Neuron (in vitro differentiated cells): ENCODE data around the gene FANCD2.
A peak's percentile ranks its signal among the peaks of the same experiment; 100 is the strongest.
"Not testable (repeated sequence)": the region's sequence is repeated elsewhere in the genome, so short reads cannot be mapped to it uniquely, and the experiment has no call there.

ENCODE experiments used
- H2AFZ ChIP-seq: one replicate; pipeline ENCODE4 v1.6.1; 2013; ENCODE audit warnings: low read depth, mild to moderate bottlenecking, inconsistent platforms, low read length, moderate library complexity
- H3K27me3 ChIP-seq: one replicate; pipeline ENCODE4 v1.6.1; 2013; ENCODE audit warnings: low read length; ENCODE audit not compliant: insufficient read depth
- H3K36me3 ChIP-seq: one replicate; pipeline ENCODE4 v1.6.1; 2013; ENCODE audit warnings: low read length; ENCODE audit not compliant: insufficient read depth
- H3K4me1 ChIP-seq: one replicate; pipeline ENCODE4 v1.6.1; 2013; ENCODE audit warnings: low read length; ENCODE audit not compliant: insufficient read depth
- H3K4me3 ChIP-seq: 2 replicates; pipeline ENCODE4 v1.5.1; 2013; ENCODE audit warnings: mild to moderate bottlenecking, low read length, moderate library complexity
- H3K9me3 ChIP-seq: one replicate; pipeline ENCODE4 v1.6.1; 2013; ENCODE audit warnings: low read length

The FANCD2 gene

GRCh38 chr3:10021856-10022775 lies 4.1 kb upstream of the FANCD2 start:
- no peaks in the 10 kb centered on the region for H3K27me3 ChIP-seq
- no peaks in the 10 kb centered on the region for H3K9me3 ChIP-seq
- no peak overlapping the region for H2AFZ ChIP-seq
- peaks cover 39% of the 10 kb centered on the region for H3K36me3 ChIP-seq
- H3K4me3 ChIP-seq = no peak overlapping the region
- H3K4me1 ChIP-seq = peaks cover 9% of the 10 kb centered on the region

GRCh38 chr3:10023587-10024310 lies 2.5 kb upstream of the FANCD2 start:
- Histone ChIP-seq H3K9me3 (no peaks in the 10 kb centered on the region), H3K4me3 (no peak overlapping the region), H3K4me1 (peaks cover 13% of the 10 kb centered on the region), H3K36me3 (peaks cover 35% of the 10 kb centered on the region), H2AFZ (no peak overlapping the region), H3K27me3 (no peaks in the 10 kb centered on the region)

GRCh38 chr3:10025205-10026083 lies 793 bp upstream of the FANCD2 start:
- no peaks in the 10 kb centered on the region for H3K9me3 ChIP-seq
- H3K4me3 ChIP-seq = peak overlapping the region; percentile 67
- peaks cover 13% of the 10 kb centered on the region for H3K4me1 ChIP-seq
- H2AFZ ChIP-seq = peak overlapping the region; percentile 75
- no peaks in the 10 kb centered on the region for H3K27me3 ChIP-seq
- H3K36me3 ChIP-seq = peaks cover 44% of the 10 kb centered on the region

GRCh38 chr3:10041034-10041433 lies 14.8 kb downstream of the FANCD2 start:
- H3K9me3 ChIP-seq = no peaks in the 10 kb centered on the region
- peaks cover 61% of the 10 kb centered on the region for H3K36me3 ChIP-seq
- no peaks in the 10 kb centered on the region for H3K4me1 ChIP-seq
- no peak overlapping the region for H2AFZ ChIP-seq
- no peaks in the 10 kb centered on the region for H3K27me3 ChIP-seq
- no peak overlapping the region for H3K4me3 ChIP-seq

GRCh38 chr3:10047876-10048275 lies 21.6 kb downstream of the FANCD2 start:
- H3K4me3 ChIP-seq = no peak overlapping the region
- H3K27me3 ChIP-seq = no peaks in the 10 kb centered on the region
- H3K4me1 ChIP-seq = no peaks in the 10 kb centered on the region
- H2AFZ ChIP-seq = no peak overlapping the region
- H3K9me3 ChIP-seq = no peaks in the 10 kb centered on the region
- peaks cover 37% of the 10 kb centered on the region for H3K36me3 ChIP-seq

- H3K4me3 ChIP-seq, H3K9me3 ChIP-seq, H3K4me1 ChIP-seq, H3K27me3 ChIP-seq, H2AFZ ChIP-seq: not testable (repeated sequence)
- H3K36me3 ChIP-seq = peaks cover 20% of the 10 kb centered on the region
Measured at GRCh38 chr3:10053054-10053453, 26.8 kb downstream of the FANCD2 start.

- Histone ChIP-seq H2AFZ (no peak overlapping the region), H3K4me3 (no peak overlapping the region), H3K36me3 (peaks cover 19% of the 10 kb centered on the region), H3K9me3 (no peaks in the 10 kb centered on the region), H3K4me1 (no peaks in the 10 kb centered on the region), H3K27me3 (no peaks in the 10 kb centered on the region)
Measured at GRCh38 chr3:10055097-10055496, 28.9 kb downstream of the FANCD2 start.

- H3K27me3 ChIP-seq, H3K4me3 ChIP-seq, H2AFZ ChIP-seq, H3K4me1 ChIP-seq, H3K9me3 ChIP-seq: not testable (repeated sequence)
- peaks cover 45% of the 10 kb centered on the region for H3K36me3 ChIP-seq
Measured at GRCh38 chr3:10070077-10070476, 43.8 kb downstream of the FANCD2 start.

GRCh38 chr3:10074666-10075065 lies 48.4 kb downstream of the FANCD2 start:
- no peaks in the 10 kb centered on the region for H3K9me3 ChIP-seq
- no peaks in the 10 kb centered on the region for H3K27me3 ChIP-seq
- no peak overlapping the region for H3K4me3 ChIP-seq
- H3K36me3 ChIP-seq = peaks cover 39% of the 10 kb centered on the region
- H2AFZ ChIP-seq = no peak overlapping the region
- no peaks in the 10 kb centered on the region for H3K4me1 ChIP-seq

GRCh38 chr3:10081871-10082270 lies 55.6 kb downstream of the FANCD2 start:
- Histone ChIP-seq H3K4me1 (no peaks in the 10 kb centered on the region), H3K36me3 (peaks cover 71% of the 10 kb centered on the region), H3K9me3 (no peaks in the 10 kb centered on the region), H3K4me3 (no peak overlapping the region), H3K27me3 (no peaks in the 10 kb centered on the region), H2AFZ (no peak overlapping the region)

GRCh38 chr3:10085738-10086137 lies 59.5 kb downstream of the FANCD2 start:
- Histone ChIP-seq H2AFZ (no peak overlapping the region), H3K4me3 (no peak overlapping the region), H3K27me3 (no peaks in the 10 kb centered on the region), H3K4me1 (no peaks in the 10 kb centered on the region), H3K9me3 (no peaks in the 10 kb centered on the region), H3K36me3 (peaks cover 77% of the 10 kb centered on the region)

- Histone ChIP-seq H3K4me3 (no peak overlapping the region), H3K9me3 (no peaks in the 10 kb centered on the region), H3K4me1 (no peaks in the 10 kb centered on the region), H3K36me3 (peaks cover 72% of the 10 kb centered on the region), H2AFZ (no peak overlapping the region), H3K27me3 (no peaks in the 10 kb centered on the region)
Measured at GRCh38 chr3:10088256-10088655, 62.0 kb downstream of the FANCD2 start.

GRCh38 chr3:10090179-10090578 lies 63.9 kb downstream of the FANCD2 start:
- H3K36me3 ChIP-seq = peaks cover 63% of the 10 kb centered on the region
- H3K27me3 ChIP-seq = no peaks in the 10 kb centered on the region
- H3K9me3 ChIP-seq = no peaks in the 10 kb centered on the region

More at GRCh38 chr3:10090179-10090578, 63.9 kb downstream of the FANCD2 start:
- H3K4me1 ChIP-seq = no peaks in the 10 kb centered on the region
- H3K4me3 ChIP-seq = no peak overlapping the region
- H2AFZ ChIP-seq = no peak overlapping the region
